DMS53 (cell line): ENCODE data around the gene PDE2A.
A peak's percentile ranks its signal among the peaks of the same experiment; 100 is the strongest.

Experiments
- DNase-seq: peaks from one replicate; lab custom pipeline; 2025; lab: John Stamatoyannopoulos, UW

Gene PDE2A

DNA sequence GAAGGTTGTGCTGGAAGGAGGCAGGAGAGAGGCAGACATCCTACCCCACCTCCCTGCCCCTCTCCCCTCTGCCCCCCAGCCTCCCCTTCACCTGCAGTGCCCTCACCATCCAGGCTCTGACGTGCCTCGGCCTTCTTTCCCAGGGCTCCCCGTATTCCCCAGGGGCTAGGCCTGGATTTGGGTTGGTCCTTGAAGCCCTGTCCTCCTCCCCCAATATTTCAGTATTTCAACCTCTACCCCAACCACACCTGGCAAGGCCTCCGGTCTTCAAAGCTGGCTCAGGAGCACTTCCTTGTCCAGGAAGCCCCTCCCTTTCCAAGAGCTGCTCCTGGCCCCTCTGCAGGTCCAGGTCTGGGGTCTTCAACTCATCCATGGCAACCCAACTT lies 8.6 kb upstream of the PDE2A start:
- DNase-seq = no peak

DNA sequence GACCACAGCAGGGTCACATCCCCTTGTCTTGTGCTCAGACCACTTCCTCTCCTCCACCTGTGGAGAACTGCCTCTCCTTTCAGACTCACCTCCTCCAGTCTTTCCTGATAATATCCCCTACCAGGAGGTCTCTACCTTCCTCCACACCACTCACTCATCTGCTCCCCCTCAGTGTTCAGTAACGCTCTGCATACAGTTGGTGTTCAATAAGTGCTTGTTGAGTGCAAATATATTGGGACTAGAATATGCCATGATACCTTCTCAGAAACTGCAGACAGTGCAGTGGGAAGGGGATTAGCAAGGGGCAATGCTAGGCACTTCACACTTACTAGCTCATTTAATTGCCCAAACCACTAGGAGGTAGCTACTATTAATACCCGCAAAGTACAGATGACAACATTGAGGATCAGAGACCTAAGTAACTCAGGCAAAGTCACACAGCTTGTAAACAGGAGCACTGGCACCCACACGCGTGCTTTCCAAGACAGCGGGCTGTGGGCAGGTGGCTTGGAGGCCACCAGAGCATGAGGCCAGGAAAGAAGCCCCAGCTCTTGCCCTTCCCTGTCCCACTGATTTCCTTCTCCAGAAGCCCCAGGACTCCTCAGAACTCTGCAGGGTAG lies 8.1 kb upstream of the PDE2A start:
- no peak for DNase-seq

DNA sequence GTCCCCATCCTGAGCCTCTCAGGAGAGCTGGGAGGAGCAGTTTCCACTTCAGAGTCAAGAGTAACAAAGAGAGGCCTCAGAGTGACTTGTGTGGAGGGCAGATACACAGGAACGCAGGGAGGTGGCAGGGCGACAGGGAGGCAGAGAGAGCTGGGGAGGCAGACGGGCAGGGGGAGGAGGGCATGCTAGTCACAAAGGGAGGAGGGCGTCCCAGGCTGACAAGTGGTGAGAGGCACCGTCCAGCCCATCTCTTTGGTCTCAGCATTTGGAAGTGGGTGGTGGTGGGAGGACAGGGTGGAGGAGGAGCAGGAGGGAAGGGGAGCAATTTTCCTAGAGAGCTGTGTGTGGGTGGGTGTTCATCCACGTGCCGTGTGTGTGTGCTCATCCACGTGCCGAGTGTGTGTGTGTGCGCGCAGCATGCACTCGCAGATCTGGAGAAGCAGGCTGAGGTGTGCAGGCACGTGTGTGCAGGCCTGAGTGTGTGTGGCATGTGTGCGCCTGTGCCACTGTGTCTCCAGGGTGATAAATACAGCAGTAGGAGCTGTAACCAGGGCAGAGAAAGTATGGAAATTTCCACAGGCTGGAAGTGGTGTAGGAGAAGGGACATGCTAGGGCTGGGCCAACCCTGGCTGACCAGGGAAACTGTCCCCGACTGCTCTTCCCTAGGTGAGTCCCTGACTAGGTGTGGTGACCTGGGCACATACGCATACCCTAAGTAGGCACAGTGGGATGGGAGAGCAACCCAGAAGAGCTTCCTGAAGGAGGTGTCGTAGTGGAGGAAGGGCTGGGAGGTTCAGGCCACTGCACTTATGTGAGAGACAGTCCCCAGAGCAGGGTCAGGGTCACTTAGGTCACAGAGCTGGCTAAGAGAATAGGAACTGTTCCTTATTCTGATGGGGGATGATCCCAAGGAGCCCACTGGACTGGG lies 7.3 kb upstream of the PDE2A start:
- peak; percentile 77 for DNase-seq

DNA sequence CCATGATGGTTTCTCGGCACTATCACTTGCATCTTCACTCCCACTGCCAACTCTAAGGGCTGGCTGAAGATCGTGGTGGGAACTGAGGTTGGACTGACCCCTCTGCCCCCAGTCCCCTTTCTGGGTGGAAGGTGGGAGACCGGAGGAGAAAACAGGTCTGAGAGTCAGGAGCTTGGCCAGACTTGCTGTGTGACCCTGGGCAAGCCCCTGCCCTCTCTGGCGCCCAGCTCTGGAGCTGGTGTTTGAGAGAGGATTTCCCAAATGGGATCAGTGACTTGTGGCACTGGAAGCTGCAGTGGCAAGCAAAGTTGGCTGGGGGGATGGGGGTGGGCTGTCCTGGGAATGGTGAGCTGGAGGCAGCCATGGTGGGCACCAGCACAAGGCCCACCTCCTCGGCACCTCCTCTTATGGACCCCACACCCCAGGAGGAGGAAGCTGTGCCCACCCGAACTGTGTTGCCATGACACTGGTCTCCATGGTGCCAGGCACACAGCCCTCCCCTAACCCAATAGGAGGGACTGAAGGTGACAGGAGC lies 6.5 kb upstream of the PDE2A start:
- no peak for DNase-seq

DNA sequence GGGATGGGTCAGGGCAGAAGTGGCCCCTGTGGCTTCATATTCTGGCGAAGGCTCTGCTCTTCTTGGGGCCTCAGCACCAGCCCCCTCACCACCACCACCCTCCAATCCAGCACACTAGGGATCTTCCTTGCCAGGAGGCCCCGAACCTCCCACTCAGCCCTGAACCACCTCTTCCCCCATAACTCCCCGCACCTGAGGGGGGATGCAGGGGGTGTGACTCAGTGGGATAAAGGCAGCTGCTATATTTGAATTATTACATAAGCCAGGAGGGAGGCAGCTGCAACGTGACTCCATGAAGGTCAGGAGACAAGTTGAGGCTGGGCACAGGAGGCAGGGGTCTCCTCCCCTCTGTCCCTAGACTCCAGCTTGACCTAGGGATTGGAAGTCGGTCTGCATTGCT lies 5.6 kb upstream of the PDE2A start:
- no peak for DNase-seq

DNA sequence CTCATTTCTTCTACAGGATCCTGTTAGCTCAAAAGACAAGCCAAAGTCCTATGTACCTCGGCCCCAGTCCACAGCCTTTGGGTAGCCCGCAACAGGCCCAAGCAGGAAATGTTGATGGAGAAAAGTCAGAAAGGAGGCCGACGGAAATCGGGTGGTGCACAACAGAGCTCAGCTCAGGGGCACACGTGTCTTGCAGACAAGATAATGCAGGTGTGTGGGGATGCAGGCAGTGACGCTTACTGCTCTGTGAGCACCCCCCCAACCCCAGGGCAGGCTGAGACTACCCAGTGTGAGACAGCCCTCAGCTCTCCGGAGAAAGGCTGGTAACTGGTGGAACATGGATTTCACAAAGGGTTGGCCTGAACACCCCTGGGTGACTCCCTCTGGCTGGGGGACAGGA lies 4.3 kb upstream of the PDE2A start:
- DNase-seq = peak; percentile 32

DNA sequence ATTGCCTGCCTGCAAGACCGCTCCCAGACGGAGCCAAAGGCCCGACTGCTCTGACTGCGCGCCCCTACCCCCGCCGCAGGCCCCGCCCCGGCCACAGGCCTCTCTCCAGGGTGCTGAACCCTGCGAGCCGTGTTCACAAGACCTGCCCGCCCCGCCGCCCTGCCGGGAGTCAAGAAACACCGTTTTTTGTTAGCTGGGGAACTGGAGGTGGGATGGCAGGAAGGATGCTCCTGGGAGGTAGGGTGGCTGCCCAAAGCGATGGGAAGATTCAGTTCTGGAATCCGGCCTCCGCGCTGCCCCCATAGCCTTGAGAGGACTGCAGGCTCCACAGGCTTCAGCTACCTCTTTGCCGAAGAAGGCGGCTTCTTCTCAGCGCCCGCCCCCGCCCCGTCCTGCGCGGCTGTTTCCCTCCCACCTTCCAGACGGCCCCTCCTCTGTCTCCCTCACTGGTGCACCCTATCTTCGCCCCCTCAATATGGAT lies 2.7 kb upstream of the PDE2A start:
- DNase-seq = peak; percentile 76

DNA sequence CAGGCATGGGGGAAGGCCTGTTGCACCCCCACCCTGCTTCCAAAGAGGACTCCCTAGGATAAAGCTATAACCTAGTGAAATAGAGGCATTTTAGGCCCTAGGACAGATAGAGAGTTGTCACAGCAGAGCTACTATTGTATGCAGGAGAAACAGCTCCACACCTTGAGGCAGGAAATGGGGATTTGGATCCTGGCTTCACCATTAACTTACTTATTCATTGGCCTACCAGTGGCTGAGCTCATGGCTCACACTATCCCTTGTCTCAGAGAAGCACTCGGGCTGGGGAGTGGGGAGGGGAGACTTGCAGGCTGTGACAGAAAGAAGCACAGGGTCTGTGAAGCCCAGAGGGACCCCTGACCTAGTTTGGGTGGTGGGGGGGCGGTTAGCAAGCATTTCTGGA lies 999 bp upstream of the PDE2A start:
- peak; percentile 32 for DNase-seq

DNA sequence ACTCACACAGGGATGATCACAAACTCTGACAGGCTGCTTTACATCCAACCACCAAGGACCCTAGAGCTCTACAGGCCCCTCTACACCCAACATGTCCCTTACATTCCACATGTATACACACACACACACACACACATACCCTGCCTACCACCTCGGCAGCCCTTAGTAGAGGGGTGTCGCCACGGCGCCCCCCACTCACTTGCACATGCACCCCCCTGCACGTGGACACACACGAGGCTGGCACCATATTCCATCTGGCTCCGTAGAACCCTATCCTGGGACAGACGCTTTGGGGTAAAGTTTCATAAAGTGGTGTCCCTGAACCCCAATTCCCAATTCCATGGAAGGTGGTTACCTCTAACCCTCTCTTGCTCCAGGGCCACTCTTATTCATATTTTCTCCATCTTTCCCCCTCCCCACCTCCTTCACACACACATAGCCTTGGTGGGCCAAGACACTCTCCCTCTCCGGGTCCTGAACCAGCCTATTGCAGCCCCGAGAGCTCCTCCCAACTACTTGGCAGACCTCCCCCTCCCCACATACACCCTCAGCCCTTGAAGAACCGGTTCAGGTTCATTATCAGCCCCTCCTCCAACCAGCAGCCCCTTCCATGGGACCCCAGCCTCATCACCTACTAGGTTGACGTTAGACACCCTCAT lies 809 bp downstream of the PDE2A start:
- DNase-seq = no peak

DNA sequence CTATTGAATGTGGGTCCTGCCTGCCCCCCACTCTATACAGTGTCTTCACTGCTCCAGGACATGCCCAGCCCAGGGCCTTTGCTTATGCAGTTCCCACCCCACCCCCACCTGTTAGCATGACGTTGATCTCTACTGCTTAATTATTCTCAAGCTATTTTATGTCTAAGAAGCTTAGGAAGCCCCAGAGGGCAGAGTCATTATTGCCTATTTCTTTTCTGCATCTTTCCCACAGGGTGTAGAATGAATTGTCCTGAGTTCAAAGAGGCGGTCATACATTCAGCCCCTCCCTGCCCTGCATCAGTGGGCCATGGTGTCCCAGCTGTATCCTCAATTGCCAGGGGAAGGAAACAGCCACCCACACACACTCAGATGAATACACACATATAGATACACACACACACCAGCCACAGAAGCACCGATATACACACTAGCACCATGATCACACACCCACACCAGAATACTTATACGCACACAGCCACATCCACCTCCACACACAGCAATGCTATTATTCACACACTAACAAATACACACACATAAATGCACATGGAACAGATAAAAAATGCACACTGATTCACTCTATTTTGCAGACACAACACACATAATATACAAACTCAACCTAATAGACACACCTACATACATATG lies 1.5 kb downstream of the PDE2A start:
- DNase-seq = no peak

DNA sequence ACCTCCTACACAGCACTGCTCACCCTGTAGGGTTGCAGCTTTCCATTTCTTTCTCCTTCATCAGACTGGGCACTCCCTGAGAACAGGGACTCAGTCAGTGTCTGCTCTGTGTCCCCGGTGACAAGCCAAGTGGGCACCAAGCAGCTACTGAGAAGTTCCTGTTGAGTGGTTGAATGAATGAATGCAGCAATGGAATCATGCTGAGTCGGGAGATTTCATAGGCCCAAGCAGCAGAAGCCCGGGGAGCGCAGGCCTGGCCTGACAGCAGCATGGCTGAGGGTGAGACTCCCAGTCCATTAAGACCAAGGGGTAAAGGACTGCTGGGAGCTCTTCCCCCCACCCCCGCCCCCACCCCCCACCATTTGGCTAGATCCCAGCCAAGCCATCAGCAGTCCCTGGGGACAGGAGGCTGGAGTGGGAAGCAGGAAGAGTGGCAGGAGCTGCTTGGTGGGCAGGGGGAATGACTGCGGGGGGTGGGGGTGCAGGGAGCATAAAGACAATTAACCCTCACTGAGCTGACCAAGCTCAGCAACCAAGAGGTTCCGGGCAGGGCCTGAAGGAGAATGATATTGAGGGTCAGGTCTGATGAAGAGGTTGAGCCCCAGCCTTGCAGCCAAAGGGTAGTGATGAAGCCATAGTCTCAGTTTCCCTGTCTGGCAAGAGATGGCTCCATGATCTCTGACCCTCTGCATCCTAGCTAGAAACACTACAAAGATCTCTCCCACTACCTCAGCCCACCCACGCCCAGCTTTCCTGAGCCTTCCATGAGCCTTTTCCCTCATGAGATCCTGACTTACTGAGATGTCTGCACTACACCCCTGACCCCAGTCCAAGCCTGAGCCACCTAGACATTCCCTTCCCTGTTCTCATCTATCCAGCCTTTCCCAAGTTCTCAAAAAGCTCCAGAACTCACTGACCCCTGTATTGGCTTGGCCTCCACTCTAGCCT lies 2.8 kb downstream of the PDE2A start:
- DNase-seq = no peak

DNA sequence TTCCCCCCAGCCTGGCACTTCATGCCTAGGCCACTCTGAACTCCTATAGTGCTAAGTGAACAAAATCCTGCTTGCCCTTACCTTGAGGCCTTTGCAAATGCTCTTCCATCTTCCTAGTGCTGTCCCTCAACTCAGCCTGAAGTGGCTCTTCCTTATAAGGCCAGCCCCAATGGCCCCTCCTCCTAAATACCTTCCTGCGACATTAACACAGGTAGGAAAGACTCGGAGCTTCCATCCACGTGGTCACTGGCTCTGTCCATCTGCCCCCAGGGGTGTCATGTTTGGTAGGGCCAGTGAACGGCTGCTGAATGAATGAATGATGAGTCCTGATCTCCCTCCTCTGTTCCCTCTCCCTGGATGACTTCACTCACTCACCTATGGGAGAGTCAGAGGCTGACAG lies 4.2 kb downstream of the PDE2A start:
- DNase-seq = peak; percentile 49

DNA sequence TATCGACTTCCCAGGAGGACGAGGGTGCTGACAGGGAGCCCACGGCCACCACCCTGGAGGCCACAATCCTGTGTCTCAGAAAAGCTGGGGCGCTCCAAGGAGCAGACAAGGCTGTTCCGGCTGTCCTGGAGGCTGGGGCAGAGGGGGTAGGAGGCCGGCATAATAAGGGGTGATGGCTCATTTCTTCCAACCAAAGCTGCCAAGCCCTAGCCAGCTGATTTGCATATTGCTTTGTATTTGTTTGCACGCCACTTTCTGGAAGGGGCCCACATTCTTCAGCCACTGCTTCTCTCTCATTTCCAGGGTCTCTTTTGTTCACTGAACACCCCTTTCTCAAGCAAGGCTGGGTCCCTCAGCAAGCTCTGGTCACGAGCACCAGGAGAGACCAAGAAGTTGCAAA lies 4.7 kb downstream of the PDE2A start:
- no peak for DNase-seq

DNA sequence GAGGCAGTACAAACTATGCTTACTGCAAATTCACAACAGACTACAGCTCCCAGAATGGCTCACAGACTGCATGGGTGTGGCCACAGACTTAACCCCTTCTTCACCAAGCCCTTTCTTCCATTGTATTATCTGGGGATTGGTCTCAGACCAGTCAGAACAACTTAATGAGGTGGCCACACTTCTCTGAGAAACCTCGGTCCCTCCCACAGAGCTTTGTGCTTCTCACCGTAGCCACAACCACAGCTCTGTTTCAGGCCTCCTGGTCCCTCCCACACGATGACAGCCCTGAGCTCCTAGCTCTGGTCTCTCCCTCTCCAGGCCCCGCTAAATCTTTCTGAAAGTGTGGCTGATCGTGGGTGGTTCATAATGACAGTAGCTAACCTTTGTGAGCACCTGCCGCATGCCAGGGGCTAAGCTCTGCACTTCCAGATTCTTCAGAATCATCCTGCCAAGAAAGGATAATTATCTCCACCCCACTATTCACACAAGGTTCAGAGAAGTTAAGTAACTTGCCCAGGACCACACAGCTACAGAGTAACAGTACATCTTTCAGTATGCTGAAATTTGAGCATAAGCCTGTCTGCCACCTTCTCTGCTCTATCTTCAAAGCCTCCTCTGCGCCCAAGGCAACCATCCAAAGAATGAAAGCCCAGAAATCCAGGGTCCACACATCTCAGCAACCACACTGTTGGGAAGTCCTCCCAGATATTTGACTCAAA lies 5.4 kb downstream of the PDE2A start:
- no peak for DNase-seq

DNA sequence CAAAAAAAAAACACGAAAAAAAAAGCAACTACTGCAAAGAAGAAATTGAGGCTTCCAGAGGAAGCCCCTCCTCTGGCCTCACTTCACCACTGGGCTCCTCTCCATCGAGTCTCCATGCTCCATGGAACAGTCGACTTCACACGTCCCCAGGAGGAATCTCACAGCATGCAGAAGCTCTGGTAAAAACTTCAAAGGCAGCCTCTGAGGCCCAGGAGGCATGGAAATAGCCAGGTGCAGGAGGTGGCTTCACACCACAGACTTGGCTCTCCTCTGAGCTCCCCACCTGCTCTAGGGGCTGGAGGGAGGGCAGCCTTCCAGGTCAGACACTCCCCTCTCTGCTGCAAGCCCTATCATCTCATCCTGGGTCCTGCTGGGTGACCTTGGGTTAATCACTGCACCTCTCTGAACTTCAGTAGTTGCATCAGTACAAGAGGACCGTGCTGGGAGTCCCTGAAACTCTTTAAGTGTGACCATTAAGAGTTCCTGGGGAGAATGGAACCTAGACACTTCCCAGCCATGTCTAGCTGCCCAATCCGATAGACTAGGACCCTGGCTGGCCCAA lies 8.2 kb downstream of the PDE2A start:
- no peak for DNase-seq

DNA sequence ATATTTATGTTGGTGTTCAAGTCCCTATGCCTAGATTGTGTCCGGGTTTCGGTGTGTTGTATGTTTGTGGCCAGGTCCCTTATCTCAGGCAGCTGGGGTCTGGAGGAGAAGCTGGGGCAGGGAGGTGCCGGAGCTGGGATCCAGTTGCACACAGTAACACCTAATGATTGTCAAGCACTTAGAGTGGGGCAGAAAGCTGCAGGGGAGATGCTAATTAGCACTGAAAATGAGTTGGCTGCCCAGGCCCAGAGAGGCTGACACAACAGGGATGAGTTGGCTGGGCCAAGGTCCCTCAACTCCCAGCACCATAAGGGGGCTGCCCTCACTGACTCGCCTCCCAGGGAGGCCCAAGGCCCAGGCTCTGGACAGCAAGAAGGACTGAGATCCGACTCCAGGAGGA lies 12.2 kb downstream of the PDE2A start:
- DNase-seq = no peak

DNA sequence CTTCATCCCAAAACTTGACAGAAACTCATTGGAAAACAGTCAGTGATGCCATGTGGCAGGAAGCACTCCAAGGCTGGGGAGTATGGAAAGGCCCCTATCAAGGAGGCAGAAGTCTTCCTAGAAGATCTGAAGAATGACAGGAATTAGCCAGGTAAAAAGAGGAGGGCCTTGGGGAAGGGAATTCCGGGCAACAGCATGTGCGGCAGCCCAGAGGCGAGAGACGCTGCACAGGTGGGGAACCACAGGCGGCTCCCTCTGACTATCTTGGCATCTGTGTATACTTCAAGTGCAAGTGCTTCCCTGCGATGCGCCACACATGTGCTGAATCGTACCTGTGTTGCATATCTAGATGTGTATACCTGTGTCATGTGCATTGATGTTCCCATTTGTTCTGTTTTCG lies 12.7 kb downstream of the PDE2A start:
- DNase-seq = no peak

DNA sequence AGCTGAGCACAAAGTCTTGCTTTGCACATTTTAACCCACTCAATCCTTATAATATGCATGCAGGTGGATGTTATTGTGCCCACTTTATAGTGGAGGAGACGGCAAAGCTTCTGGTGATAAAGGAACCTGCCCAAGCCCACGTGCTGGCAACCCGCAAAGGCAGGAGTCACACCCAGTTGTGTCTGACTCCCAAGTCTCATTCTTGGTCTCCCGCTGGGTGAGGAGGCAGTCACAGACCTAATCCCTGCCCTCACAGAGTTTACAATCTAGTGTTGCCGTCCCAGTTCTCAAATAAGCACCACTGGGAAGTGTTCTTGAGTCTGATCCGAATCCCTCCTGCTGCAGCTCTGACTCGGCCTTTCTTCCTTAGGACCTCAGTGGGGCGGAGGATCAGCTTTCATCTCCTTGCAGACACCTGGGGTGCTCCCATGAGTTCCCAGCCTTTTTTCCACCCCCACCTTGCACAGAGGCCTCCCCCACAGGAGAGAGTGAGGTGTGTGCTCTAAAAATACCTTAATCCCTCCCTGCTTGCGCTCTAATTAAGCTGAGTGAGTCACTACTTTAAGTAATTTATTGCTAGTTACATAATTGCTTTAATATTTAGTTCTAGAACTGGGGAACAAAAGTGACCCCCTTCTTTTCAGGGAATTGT lies 15.1 kb downstream of the PDE2A start:
- DNase-seq = no peak

DNA sequence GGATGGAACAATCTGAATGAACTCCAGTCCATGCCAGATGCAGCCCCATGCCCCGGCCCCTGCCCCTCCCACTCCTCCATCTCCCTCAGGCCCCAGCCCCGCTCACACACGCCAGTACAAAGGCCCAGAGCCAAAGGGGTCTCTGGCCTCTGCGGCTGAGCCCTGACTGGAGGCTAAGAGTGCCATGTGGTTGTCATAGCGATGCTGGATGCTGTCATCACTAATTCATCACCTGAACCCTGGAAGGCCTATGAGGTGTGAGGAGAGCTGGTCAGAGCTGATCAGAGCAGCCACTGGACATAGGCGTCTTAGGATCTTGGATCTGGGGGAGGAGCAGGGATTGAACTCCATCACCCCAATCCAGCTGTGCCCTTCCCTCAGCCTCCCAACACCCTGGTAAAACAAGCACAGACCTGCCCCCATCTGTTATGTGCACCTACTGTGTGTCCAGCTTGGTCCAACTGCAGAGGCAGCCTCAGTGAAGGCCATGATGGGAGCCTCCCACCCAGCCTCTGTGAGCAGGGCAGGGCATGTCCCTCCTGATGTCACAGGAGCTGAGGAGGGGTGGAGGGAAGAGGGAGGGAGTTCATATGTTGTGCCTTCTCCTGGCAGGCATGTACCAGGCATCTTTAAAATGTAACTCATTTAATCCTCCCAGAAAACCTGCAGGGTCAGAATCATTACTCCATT lies 16.7 kb downstream of the PDE2A start:
- DNase-seq = no peak
